Testis (tissue), 3 donors: ENCODE data around the gene VWA3B. TPM values are rescaled to one million over a fixed set of nuclear protein-coding genes. Genes with fewer than 3 reads are reported as not detected.
"Not testable (repeated sequence)": the region's sequence is repeated elsewhere in the genome, so short reads cannot be mapped to it uniquely, and the experiment has no call there.

Experiments
- DNase-seq: peaks from one replicate; pipeline ENCODE4 v3.0.0-alpha.2; 2019
- H3K27ac ChIP-seq, 2 donors: fragments of 200-600 bp; sonication (generic); one replicate each; pipeline ENCODE4 v1.5.1; 2019
- H3K27me3 ChIP-seq: fragments of 200-600 bp; sonication (generic); one replicate; pipeline ENCODE4 v1.5.1; 2019
- H3K36me3 ChIP-seq: fragments of 200-600 bp; sonication (generic); one replicate; pipeline ENCODE4 v1.5.1; 2017; ENCODE audit warnings: low read depth; ENCODE audit errors: missing control alignments
- H3K4me1 ChIP-seq: fragments of 200-600 bp; sonication (generic); one replicate; pipeline ENCODE4 v1.5.1; 2019
- H3K4me3 ChIP-seq, 2 donors: fragments of 200-600 bp; sonication (generic); one replicate each; pipeline ENCODE4 v1.5.1; 2017 to 2019
- H3K9me3 ChIP-seq: fragments of 200-600 bp; sonication (generic); one replicate; pipeline ENCODE4 v1.5.1; 2017
- CTCF ChIP-seq, 3 experiments: fragments of 450-650 bp in 2 of 3; fragments of 200-600 bp in 1 of 3; sonication (generic) in 1 of 3; IDR thresholded peaks; one replicate each; pipeline ENCODE4 v1.5.1; 2016 to 2019; ENCODE audit warnings: antibody characterized with exemption in 3 of 3, mild to moderate bottlenecking in 2 of 3, moderate library complexity in 1 of 3
- POLR2A ChIP-seq: fragments of 450-650 bp; IDR thresholded peaks from one replicate; pipeline ENCODE4 v1.6.1; 2017; ENCODE audit warnings: antibody characterized with exemption, mild to moderate bottlenecking, moderate library complexity
- WGBS, 2 donors: methylation state at CpG; one replicate each; pipeline ENCODE4 v1.1.5; 2018; 5-methylcytosine and 5-hydroxymethylcytosine counted together
- intact Hi-C: fragments of 100-400 bp; cut with DNase I; formaldehyde crosslinking; loops from one replicate; pipeline ENCODE4 v1.15.1; 2023; ENCODE audit warnings: low total_unique reads
- polyA plus RNA-seq: library from polyadenylated mRNA; stranded (reverse); fragments of 350-450 nt; fragmentation: Illumina TruSeq; extraction: RNeasy Lipid Tissue Mini Kit (QIAGEN cat#74804); gene quantifications from one replicate; pipeline ENCODE4 v1.2.3, GENCODE V29; 2014; ENCODE audit warnings: low read depth, low replicate concordance; ENCODE audit not compliant: insufficient read depth
- total RNA-seq, 2 donors: library from RNA; depleted of rRNA; stranded (reverse); fragments of >200 nt; gene quantifications; one replicate each; pipeline ENCODE4 v1.2.3, GENCODE V29; 2016

Gene VWA3B
- total and polyA plus RNA-seq, 3 donors from 2014 or later = 27.0 to 118 (median 81.6) TPM

GRCh38 chr2:98039085-98039756 lies 47.7 kb upstream of the VWA3B start:
- no peak for TF ChIP-seq CTCF (IDR thresholded peaks at IDR 0.05)
- no peak for TF ChIP-seq POLR2A
- no peak overlapping the region for H3K27ac ChIP-seq
- H3K4me3 ChIP-seq = no peak overlapping the region
- 83% methylated on average over 12 of the region's 12 CpGs for WGBS, 2 donors
- H3K36me3 ChIP-seq = no peaks in the 10 kb centered on the region
- no peaks in the 10 kb centered on the region for H3K9me3 ChIP-seq
- H3K27me3 ChIP-seq = no peaks in the 10 kb centered on the region
- no peak for DNase-seq
- intact Hi-C loops = no loop called here
- peaks cover 13% of the 10 kb centered on the region for H3K4me1 ChIP-seq

GRCh38 chr2:98040331-98040939 lies 46.5 kb upstream of the VWA3B start:
- no peaks in the 10 kb centered on the region for H3K27me3 ChIP-seq
- no peaks in the 10 kb centered on the region for H3K9me3 ChIP-seq
- no peak for TF ChIP-seq CTCF (IDR thresholded peaks at IDR 0.05)
- no peak for TF ChIP-seq POLR2A
- H3K4me1 ChIP-seq = peaks cover 13% of the 10 kb centered on the region
- intact Hi-C loops = no loop called here
- no peak overlapping the region for H3K27ac ChIP-seq
- 81 to 90% methylated on average over 8 of the region's 8 CpGs for WGBS, 2 donors
- H3K4me3 ChIP-seq = no peak overlapping the region
- no peaks in the 10 kb centered on the region for H3K36me3 ChIP-seq
- no peak for DNase-seq

GRCh38 chr2:98043101-98043500 lies 43.9 kb upstream of the VWA3B start:
- no peaks in the 10 kb centered on the region for H3K9me3 ChIP-seq
- H3K4me3 ChIP-seq = no peak overlapping the region
- no peaks in the 10 kb centered on the region for H3K27me3 ChIP-seq
- intact Hi-C loops = no loop called here
- no peaks in the 10 kb centered on the region for H3K36me3 ChIP-seq
- no peak for TF ChIP-seq CTCF (IDR thresholded peaks at IDR 0.05)
- TF ChIP-seq POLR2A = no peak
- no peaks in the 10 kb centered on the region for H3K4me1 ChIP-seq
- H3K27ac ChIP-seq = no peak overlapping the region
- DNase-seq = no peak
- 91 to 92% methylated on average over 1 of the region's 1 CpG for WGBS, 2 donors

GRCh38 chr2:98044730-98045129 lies 42.2 kb upstream of the VWA3B start:
- H3K4me1 ChIP-seq, DNase-seq, intact Hi-C loops, H3K27ac ChIP-seq, H3K36me3 ChIP-seq, H3K9me3 ChIP-seq, H3K27me3 ChIP-seq, H3K4me3 ChIP-seq: not testable (repeated sequence)
- WGBS, 2 donors = 95 to 99% methylated on average over 2 of the region's 2 CpGs

- no peak for DNase-seq
- intact Hi-C loops = no loop called here
- Histone ChIP-seq H3K4me1 (no peaks in the 10 kb centered on the region), H3K4me3 (no peak overlapping the region), H3K9me3 (no peaks in the 10 kb centered on the region), H3K36me3 (no peaks in the 10 kb centered on the region), H3K27ac (no peak overlapping the region), H3K27me3 (no peaks in the 10 kb centered on the region)
- no peak for TF ChIP-seq POLR2A
- no peak for TF ChIP-seq CTCF (IDR thresholded peaks at IDR 0.05)
- 79 to 93% methylated on average over 2 of the region's 2 CpGs for WGBS, 2 donors
Measured at GRCh38 chr2:98050070-98050469, 36.9 kb upstream of the VWA3B start.
